ENCODE results near the gene COL8A2.
A peak's percentile ranks its signal among the peaks of the same experiment; 100 is the strongest.

The COL8A2 gene

DNA sequence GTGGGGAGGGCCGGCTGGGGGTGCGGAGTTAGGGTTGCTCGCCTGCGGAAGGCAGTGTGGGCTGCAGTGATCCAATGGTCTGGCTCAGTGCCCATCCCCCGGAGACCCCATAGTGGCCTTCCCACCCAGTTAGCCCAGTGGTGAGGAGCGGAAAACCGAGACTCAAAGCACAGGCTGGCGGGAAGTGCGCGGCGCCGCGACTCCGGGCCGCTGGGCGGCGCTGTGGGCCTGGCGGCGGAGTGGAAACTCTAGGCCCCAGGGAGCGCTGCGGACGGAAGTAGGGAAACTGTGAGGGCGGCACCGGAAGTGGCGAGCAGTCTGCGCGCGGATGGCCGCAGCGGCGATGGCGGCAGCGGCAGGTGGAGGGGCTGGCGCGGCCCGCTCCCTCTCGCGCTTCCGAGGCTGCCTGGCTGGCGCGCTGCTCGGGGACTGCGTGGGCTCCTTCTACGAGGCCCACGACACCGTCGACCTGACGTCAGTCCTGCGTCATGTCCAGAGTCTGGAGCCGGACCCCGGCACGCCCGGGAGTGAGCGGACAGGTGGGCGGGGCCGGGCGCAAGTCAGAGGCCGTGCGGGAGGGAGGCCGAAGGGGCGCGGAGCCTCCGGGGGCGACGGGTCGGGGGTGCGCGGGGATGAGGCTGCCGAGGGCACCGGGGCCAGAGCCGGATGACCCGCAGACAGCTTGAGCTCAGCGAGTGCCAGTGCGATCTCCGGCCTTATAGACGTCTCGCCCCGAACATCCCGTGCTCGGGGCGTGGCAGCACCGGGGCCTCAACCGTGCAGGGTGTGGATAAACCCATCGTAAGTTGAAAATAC, 36.2 kb downstream of the COL8A2 start, which contains the start of gene ADPRS:
ADPRS (plus strand) TSS at position 316 of the 816 bp plus-strand sequence; CDS start at position 329, 13 bp downstream.
- H3K4me1 ChIP-seq (ENCODE audit: control insufficient read depth, insufficient read depth, low read length): peaks cover 13% of the 10 kb centered on the region

DNA sequence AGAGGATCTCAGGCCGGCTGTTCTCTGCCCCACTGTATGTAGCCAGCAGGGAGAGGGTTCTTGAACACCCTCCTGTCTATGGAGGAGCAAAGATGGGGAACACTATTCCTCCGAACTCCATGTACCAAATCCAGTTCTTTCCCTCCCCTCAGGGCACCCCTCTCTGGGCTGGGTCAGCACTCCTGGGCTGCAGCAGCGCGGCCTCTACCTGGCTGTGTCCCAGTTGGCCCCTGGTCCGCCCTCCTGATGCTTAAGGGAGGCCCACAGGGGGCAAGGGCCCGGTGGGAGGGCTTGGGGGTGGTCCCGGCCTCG, 36.8 kb downstream of the COL8A2 start:
- Histone ChIP-seq H3K4me1 (ENCODE audit: control insufficient read depth, insufficient read depth, low read length) (peaks cover 13% of the 10 kb centered on the region), H3K4me3 (ENCODE audit: low read length) (peak overlapping the region; percentile 24)

More for the DNA sequence above, 36.2 kb downstream of the COL8A2 start, which contains the start of gene ADPRS:
- Histone ChIP-seq H3K9me3 (ENCODE audit: control insufficient read depth, low read length) (no peaks in the 10 kb centered on the region), H3K36me3 (ENCODE audit: control insufficient read depth, insufficient read depth, low read length) (peaks cover 19% of the 10 kb centered on the region), H3K4me3 (ENCODE audit: low read length) (peak within 1 kb of the TSS; percentile 24), H3K27me3 (ENCODE audit: control insufficient read depth, insufficient read depth, low read length) (peaks cover 14% of the 10 kb centered on the region), H3K9ac (ENCODE audit: low read length) (peak within 1 kb of the TSS; percentile 79)

DNA sequence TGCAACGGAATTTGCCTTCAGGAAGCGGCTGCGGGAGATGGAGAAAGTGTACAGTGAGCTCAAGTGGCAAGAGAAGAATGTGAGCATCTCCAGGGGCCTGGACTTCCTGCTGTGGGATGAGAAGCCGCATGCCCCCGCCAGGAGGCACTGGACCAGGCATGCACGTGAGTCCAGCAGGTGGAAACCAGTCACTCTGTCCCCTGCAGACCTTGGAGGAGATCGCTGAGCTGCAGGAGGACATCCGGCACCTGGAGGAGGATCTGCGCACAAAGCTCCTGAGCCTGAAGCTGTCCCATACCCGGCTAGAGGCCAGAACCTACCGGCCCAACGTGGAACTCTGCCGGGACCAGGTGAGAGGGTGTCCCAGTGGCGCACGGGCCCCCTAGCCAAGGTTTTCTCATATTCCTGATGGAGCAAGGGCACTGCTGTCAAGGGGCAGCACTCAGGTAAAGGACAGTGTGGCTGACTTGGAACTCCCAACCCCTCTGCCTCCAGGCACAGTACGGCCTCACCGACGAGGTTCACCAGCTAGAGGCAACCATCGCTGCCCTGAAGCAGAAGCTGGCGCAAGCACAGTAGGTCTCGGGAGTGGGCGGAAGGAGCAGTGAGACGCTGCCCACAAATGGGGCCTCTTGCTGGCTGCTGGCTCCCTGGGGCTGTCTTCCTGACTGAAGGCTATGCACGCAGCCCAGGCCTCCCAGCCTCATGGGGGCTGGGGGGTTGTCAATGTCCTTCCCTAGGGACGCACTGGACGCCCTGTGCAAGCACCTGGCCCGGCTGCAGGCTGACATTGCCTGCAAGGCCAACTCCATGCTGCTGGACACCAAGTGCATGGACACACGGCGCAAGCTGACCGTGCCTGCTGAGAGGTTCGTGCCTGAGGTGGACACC, 37.5 kb downstream of the COL8A2 start:
- H3K36me3 ChIP-seq (ENCODE audit: control insufficient read depth, insufficient read depth, low read length): peaks cover 9% of the 10 kb centered on the region
- no peak overlapping the region for H3K4me3 ChIP-seq (ENCODE audit: low read length)

More for the DNA sequence above, 36.8 kb downstream of the COL8A2 start:
- no peaks in the 10 kb centered on the region for H3K9me3 ChIP-seq (ENCODE audit: control insufficient read depth, low read length)
- peak overlapping the region; percentile 79 for H3K9ac ChIP-seq (ENCODE audit: low read length)
- H3K27me3 ChIP-seq (ENCODE audit: control insufficient read depth, insufficient read depth, low read length): peaks cover 17% of the 10 kb centered on the region
- peaks cover 16% of the 10 kb centered on the region for H3K36me3 ChIP-seq (ENCODE audit: control insufficient read depth, insufficient read depth, low read length)

DNA sequence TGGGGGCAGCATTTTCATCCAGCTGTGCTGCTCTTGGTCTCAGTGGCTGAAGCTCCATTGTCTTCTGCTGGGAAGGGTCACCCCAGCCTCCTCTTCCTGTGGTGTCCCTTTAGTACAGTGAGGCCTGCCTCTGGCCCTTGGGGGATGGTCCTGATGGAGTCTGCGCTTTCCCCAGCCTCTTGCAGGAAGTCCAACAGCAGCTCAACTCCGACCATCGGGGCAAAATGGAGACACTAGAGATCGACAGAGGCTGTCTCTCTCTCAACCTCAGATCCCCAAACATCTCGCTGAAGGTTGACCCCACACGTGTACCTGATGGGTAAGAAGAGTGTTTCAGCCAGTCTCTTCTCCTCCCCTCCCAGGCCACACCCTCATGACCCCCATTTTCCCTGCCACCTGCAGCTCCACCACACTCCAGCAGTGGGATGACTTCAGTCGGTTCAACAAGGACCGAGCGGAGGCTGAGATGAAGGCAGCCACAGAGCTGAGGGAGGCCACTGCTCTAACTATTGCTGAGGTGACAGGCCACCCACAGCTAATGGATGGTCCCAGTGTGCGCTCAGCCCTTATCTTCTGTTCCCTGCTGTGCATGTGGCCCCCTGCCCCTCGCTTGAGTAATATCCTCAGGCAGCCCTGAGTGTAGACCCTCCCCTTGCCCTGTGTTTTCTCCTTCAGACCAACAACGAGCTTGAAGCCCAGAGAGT, 38.3 kb downstream of the COL8A2 start:
- Histone ChIP-seq H3K4me3 (ENCODE audit: low read length) (no peak overlapping the region), H3K36me3 (ENCODE audit: control insufficient read depth, insufficient read depth, low read length) (peaks cover 3% of the 10 kb centered on the region), H3K27me3 (ENCODE audit: control insufficient read depth, insufficient read depth, low read length) (peaks cover 20% of the 10 kb centered on the region), H3K9ac (ENCODE audit: low read length) (no peak overlapping the region), H3K4me1 (ENCODE audit: control insufficient read depth, insufficient read depth, low read length) (peaks cover 13% of the 10 kb centered on the region), H3K9me3 (ENCODE audit: control insufficient read depth, low read length) (no peaks in the 10 kb centered on the region)

More for the DNA sequence above, 37.5 kb downstream of the COL8A2 start:
- Histone ChIP-seq H3K4me1 (ENCODE audit: control insufficient read depth, insufficient read depth, low read length) (peaks cover 13% of the 10 kb centered on the region), H3K9ac (ENCODE audit: low read length) (no peak overlapping the region), H3K27me3 (ENCODE audit: control insufficient read depth, insufficient read depth, low read length) (peaks cover 17% of the 10 kb centered on the region), H3K9me3 (ENCODE audit: control insufficient read depth, low read length) (no peaks in the 10 kb centered on the region)

DNA sequence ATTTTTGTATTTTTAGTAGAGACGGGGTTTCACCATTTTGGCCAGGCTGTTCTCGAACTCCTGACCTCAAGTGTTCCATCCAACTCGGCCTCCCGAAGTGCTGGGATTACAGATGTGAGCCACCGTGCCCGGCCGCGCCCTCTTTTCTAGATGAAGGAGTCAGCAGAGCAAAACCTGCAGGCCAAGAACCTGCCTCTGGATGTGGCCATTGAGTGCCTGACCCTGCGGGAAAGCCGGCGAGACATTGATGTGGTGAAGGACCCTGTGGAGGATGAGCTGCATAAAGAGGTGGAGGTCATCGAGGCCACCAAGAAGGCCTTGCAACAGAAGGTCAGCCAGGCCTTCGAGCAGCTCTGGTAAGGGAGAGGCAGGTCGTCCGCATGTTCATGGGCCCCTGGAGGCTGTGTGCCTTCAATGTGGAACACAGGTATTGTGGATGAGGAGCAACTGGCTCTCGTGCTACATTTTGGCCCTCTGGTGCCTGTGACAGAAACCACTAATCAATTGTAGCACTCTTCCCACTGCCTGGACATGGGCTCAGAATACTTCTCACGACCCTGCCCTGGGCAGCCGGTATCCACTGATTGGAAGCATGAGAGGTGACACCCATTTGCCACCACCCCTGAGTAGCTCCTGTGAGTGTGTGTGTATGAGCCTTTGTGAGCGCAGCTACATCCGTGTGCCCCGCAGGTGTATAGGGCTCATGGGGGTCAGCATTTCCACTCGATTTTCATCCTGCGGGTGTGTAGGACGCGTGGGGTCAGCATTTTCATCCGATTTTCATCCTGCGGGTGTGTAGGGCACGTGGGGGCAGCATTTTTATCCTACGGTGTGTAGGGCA, 39.1 kb downstream of the COL8A2 start:
- Histone ChIP-seq H3K9me3 (ENCODE audit: control insufficient read depth, low read length) (no peaks in the 10 kb centered on the region), H3K9ac (ENCODE audit: low read length) (no peak overlapping the region), H3K4me1 (ENCODE audit: control insufficient read depth, insufficient read depth, low read length) (peaks cover 13% of the 10 kb centered on the region), H3K36me3 (ENCODE audit: control insufficient read depth, insufficient read depth, low read length) (no peaks in the 10 kb centered on the region), H3K27me3 (ENCODE audit: control insufficient read depth, insufficient read depth, low read length) (peaks cover 20% of the 10 kb centered on the region), H3K4me3 (ENCODE audit: low read length) (no peak overlapping the region)

DNA sequence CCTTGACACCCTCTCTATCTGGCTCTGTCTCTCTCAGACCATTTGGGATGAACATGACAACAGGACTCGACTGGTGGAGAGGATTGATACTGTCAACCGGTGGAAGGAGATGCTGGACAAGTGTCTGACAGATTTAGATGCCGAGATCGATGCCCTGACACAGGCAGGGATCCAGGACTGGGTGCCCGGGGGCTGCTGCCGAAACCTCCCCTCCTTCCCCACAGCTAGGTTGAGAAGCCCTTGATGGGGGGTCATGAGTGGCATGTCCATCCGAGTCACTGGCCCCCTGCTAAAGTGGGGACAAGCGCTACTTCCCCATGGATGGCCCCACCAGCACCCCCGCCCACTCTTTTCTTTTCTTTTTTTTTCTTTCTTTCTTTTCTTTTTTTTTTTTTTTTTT, 39.9 kb downstream of the COL8A2 start:
- Histone ChIP-seq H3K27me3 (ENCODE audit: control insufficient read depth, insufficient read depth, low read length) (peaks cover 20% of the 10 kb centered on the region), H3K4me3 (ENCODE audit: low read length) (no peak overlapping the region), H3K9ac (ENCODE audit: low read length) (no peak overlapping the region)

DNA sequence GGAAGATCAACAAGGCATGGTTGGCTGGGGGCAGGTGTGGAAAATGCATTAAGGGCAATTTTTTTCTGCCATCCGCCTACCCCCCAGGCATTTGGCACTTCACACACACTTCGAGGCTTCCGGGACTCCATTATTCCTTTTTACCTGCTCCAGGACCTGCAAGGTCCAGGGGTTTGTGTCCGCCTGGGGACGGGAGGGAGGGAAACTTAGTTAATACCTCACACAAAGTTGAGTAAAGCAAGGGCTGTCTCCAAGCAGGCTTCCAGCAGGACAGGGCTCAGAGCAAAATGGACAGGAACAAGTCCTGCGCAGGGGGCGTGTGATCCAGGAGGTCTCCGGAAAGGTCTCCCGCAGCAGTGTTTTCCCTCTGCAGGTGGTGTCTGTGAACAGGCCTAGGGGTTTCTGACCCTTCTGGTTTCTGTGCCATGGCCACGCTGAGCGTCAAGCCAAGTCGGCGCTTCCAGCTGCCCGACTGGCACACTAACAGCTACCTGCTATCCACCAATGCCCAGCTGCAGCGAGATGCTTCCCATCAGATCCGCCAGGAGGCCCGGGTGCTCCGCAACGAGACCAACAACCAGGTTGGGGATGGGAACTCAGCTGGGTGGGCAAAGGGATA, 40.4 kb downstream of the COL8A2 start:
- H3K4me1 ChIP-seq (ENCODE audit: control insufficient read depth, insufficient read depth, low read length): peaks cover 13% of the 10 kb centered on the region
- peak overlapping the region; percentile 38 for H3K4me3 ChIP-seq (ENCODE audit: low read length)
- H3K27me3 ChIP-seq (ENCODE audit: control insufficient read depth, insufficient read depth, low read length): peaks cover 20% of the 10 kb centered on the region
- no peaks in the 10 kb centered on the region for H3K36me3 ChIP-seq (ENCODE audit: control insufficient read depth, insufficient read depth, low read length)
- peak overlapping the region; percentile 66 for H3K9ac ChIP-seq (ENCODE audit: low read length)
- no peaks in the 10 kb centered on the region for H3K9me3 ChIP-seq (ENCODE audit: control insufficient read depth, low read length)

More for the DNA sequence above, 39.9 kb downstream of the COL8A2 start:
- Histone ChIP-seq H3K4me1 (ENCODE audit: control insufficient read depth, insufficient read depth, low read length) (peaks cover 13% of the 10 kb centered on the region), H3K9me3 (ENCODE audit: control insufficient read depth, low read length) (no peaks in the 10 kb centered on the region), H3K36me3 (ENCODE audit: control insufficient read depth, insufficient read depth, low read length) (no peaks in the 10 kb centered on the region)

DNA sequence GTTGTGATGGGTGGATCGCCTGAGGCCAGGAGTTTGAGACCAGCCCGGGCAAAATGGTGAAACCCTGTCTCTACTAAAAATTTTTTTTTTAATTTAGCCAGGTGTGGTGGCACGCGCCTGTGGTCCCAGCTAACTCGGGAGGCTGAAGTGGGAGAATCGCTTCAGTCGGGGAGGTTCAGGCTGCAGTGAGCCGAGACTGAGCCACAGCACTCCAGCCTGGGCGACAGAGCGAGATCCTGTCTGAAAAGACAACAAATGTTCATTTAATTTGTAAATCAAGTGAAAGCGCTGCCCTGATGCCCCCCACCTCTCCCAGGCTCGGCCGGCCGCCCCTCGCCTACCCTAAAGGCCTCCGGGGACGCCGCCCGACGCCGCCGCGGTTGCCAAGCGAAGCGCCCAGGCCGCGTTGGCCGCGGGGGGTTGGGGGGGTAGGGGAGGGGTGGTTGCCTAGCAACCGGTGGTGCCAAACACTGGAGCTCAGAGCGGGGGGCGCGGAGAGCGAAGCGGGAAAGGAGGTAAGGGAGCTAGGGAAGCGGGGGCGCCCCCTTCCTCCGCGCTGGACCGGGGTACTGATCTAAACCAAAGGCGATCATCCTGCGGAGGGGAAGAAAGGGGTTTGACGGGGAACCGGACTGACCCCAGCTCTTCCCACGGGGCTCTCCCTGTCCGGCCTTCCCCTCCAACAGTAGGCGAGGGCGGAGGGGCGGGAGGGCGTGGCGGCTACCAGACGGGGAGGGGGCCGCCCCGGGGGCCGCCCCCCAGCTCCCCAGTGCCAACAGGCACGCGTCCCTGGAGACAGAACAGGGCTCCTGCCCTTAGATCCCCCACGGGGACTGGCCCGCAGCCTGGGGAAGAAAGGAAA, 41.2 kb downstream of the COL8A2 start, which contains the start of gene TEKT2:
TEKT2 (plus strand) TSS at position 460 of the 862 bp plus-strand sequence. CDS start 828 bp downstream, outside the sequence.
- H3K4me1 ChIP-seq (ENCODE audit: control insufficient read depth, insufficient read depth, low read length): peaks cover 13% of the 10 kb centered on the region
- H3K36me3 ChIP-seq (ENCODE audit: control insufficient read depth, insufficient read depth, low read length): no peaks in the 10 kb centered on the region
- no peaks in the 10 kb centered on the region for H3K9me3 ChIP-seq (ENCODE audit: control insufficient read depth, low read length)
- peak within 1 kb of the TSS; percentile 66 for H3K9ac ChIP-seq (ENCODE audit: low read length)
- H3K4me3 ChIP-seq (ENCODE audit: low read length): peak within 1 kb of the TSS; percentile 38
- H3K27me3 ChIP-seq (ENCODE audit: control insufficient read depth, insufficient read depth, low read length): peaks cover 20% of the 10 kb centered on the region

DNA sequence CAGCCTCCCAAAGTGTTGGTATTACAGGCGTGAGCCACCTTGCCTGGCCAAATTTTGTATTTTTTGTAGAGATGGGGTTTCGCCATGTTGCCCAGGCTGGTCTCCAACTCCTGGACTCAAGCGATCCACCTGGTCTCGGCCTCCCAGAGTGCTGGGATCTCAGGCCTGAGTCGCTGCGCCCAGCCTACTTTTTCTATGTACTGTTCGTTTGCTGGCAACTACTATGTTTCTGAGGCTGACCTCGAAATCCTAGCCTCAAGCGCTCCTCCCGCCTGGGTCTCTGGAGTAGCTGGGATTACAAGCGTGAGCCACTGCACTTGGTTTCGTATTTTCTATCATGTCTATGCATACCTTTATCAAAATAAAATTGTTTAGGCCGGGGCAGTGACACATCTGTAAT, 41.8 kb downstream of the COL8A2 start:
- Histone ChIP-seq H3K9ac (ENCODE audit: low read length) (no peak overlapping the region), H3K27me3 (ENCODE audit: control insufficient read depth, insufficient read depth, low read length) (peaks cover 20% of the 10 kb centered on the region), H3K4me1 (ENCODE audit: control insufficient read depth, insufficient read depth, low read length) (peaks cover 10% of the 10 kb centered on the region), H3K4me3 (ENCODE audit: low read length) (no peak overlapping the region), H3K36me3 (ENCODE audit: control insufficient read depth, insufficient read depth, low read length) (no peaks in the 10 kb centered on the region), H3K9me3 (ENCODE audit: control insufficient read depth, low read length) (no peaks in the 10 kb centered on the region)

DNA sequence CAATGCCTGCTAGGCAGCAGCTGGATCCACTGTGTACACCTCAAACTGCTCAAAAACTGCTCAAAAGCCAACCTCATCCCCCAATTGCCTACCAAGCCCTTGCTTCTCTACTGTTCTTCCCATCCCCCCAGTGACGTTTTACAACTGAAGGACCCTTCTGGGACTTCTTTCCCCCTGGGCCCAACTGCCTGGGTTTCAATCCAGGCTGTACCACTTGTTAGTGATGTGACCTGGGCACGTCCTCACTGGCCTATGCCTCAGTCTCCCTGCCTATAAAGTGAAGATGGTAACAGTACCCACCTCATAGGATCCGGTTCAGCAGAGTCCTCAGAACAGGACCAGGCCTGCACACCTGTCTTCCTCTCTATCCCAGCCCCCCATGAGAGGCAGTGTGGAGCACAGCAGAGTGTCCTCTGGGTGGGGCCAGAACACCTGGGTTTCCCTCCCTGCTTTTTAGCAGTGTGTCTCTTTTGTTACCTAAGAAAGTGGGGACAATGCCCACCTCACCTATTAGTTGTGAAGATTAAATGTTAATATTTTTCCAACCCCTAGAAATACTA, 43.0 kb downstream of the COL8A2 start:
- Histone ChIP-seq H3K4me3 (ENCODE audit: low read length) (no peak overlapping the region), H3K36me3 (ENCODE audit: control insufficient read depth, insufficient read depth, low read length) (no peaks in the 10 kb centered on the region), H3K4me1 (ENCODE audit: control insufficient read depth, insufficient read depth, low read length) (peaks cover 9% of the 10 kb centered on the region), H3K9me3 (ENCODE audit: control insufficient read depth, low read length) (no peaks in the 10 kb centered on the region), H3K9ac (ENCODE audit: low read length) (no peak overlapping the region), H3K27me3 (ENCODE audit: control insufficient read depth, insufficient read depth, low read length) (peaks cover 20% of the 10 kb centered on the region)

Measured in mucosa of stomach (tissue), 1 donor.